GM19372 (cell line): ENCODE results near the gene MYBBP1A.

Experiments used
- ATAC-seq: cut with Tn5 transposase; IDR thresholded peaks from one replicate; pipeline ENCODE4 v1.9.1; 2021; ENCODE audit warnings: mild to moderate bottlenecking, low read depth, moderate library complexity; ENCODE audit not compliant: unreplicated experiment

MYBBP1A gene

DNA sequence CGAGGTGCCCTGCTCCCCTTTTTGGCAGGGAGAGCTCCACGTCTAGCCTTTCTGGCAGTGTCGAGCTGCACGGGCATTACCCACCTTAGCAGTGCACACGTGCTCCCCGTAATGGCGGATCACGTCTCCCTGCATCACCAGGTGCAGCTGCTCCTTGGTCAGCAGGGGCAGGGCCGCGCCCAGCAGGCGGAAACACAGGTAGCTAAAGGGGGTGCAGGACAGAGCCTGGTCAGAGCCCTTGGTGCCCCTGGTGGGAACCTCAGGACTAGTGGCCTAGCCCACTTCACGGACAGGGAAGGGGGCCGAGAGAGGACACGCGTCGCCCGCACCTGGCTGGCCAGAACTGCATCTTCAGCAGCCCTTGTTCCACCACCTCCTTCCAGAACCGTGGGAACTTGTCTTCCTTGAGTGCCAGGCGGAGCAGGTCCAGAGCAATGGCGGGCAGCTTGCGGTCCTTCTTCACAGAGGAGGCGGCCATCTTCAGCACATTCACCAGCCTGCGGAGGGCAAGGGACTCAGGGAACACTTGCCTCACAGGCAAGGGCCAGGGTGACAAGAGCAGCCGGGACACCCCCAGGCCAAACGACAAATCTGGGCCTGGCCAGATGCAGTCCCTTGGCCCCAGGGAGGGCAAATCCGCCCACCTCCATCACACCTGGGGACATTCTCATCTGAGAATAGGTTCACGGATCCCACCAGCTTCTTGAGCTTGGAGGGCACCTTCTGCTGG, 3.2 kb downstream of the MYBBP1A start:
- ATAC-seq, result no peak

DNA sequence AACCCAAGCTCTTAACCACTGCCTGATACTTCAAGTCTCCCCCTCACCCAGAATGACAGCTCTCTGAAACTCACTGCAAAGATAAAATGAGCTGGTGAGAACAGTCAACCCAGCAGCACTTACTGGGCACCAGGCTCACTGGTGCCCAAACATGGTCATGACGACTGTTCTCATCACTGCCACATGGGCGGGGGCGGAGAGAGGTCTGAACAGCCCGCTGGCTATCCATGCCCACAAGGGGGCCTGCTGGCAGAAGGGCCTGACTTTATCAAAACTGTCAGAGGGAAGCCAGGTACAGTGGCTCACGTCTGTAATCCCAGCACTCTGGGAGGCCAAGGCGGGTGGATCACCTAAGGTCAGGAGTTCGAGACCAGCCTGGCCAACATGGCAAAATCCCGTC, 4.0 kb downstream of the MYBBP1A start:
- ATAC-seq, result no peak

DNA sequence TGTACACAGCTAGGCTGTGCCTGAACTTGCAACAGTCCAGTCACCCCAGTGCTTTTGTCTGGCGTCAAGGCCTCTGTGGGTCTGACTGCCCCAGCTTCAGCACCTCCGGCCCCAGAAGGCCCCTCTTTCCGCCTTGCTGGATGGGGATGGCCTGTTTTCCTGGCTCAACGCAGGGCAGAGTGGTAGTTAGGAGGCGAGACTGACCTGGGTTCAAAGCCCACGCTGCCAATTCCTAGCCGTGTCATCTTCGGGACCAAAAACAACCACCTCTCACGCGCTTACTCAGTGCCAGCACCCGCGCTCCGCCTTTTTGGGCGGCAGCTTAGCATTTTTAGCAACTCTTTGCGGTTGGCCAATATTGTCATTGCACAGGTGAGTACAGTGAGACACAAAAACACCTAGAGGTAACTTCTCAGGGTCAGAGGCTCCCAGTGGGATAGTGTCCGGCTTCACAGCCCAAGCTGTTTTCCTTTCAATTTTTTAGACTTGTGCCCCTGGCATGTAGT, 4.6 kb downstream of the MYBBP1A start:
- ATAC-seq, result no peak

DNA sequence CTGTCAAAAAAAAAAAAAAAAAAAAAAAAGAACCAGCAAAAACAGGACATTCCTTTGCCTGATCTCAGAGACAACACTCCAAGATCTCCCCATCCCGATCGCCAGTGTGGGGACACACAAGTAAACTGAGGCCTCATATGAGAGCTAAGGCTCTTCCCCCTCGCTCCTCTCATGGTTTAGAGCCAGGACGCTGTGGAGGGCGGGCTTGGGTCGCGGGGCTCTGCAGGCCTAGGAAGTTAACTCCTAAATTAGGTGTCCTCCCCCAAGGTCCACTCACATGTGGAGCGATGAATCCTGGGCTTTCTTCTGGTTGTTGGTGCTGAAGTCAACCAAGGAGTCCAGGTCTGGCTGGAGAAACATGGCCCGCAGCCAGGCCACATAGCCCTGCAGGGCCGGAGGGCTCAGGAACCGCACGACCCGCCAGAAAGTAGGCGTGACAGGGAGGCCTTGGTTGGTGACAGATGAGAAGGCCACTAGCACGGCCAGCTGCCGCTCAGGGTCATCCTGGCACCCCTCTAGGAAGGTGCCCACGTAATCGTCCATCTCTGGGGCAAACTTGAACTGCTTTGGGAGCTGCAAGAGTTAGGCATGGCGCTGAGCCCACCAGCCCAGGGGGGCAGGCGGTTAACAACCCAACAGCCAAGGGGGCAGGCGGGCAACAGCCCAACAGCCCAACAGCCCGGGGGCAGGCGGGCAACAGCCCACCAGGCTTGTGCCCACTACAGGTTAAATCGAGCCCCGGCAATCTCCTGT, 5.2 kb downstream of the MYBBP1A start:
- no peak for ATAC-seq

DNA sequence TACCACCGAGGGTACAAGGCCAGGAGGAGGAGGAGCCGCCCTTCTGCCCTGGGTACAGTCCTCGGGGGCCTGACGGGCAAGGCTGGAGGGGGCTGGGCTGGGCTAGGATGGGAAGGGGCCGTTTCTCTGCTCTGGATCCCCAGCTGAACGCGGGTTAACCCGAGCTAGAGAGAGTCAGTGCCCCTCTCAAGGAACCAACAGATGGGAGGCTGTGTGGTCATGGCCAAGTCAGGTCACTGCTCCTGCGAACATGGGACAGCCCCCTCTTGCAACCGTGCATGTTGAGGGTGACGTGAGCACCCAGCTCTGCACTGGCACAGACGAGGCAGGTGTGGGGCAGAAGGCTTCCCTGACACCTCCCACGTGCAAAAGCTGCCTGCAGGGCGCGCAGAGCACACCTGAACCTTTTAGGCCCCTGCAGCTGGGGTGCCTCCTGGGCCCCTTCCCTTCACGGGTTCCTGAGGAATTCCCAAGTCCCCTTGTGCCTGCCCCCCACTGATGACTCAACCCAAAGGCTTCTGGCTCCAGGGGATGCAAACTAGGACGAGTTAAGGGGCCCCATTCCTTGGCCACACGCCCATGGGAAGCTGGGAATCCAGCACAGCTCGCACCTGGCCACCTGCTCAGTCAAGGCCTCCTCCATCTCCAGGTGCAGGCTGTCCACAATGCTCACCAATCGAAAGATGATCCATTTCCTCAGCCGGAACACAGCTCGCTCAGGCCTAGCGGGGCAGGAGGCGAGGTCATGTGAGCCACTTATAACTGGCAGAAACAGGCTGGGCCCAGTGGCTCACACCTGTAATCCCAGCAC, 6.3 kb downstream of the MYBBP1A start:
- ATAC-seq, result no peak

DNA sequence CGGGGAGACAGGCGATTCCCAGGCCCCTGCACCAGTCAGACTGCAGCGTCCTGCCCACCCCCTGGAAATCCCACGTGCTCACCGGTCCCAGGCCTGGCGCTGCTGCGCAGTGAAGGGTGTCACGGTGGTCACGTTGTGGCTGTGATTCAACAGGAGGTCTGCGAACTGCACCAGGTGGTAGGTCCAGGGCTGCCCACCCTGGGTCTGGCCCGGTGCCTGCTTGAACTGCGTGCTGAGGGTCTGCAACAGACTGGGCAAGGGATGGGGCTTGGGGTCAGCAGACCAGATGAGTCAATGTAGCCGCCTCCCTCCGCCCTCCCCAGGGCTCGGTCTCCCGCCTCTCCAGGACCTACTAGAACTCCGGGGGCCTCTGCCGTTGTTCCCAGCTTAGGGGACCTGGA, 7.1 kb downstream of the MYBBP1A start:
- ATAC-seq, result no peak

DNA sequence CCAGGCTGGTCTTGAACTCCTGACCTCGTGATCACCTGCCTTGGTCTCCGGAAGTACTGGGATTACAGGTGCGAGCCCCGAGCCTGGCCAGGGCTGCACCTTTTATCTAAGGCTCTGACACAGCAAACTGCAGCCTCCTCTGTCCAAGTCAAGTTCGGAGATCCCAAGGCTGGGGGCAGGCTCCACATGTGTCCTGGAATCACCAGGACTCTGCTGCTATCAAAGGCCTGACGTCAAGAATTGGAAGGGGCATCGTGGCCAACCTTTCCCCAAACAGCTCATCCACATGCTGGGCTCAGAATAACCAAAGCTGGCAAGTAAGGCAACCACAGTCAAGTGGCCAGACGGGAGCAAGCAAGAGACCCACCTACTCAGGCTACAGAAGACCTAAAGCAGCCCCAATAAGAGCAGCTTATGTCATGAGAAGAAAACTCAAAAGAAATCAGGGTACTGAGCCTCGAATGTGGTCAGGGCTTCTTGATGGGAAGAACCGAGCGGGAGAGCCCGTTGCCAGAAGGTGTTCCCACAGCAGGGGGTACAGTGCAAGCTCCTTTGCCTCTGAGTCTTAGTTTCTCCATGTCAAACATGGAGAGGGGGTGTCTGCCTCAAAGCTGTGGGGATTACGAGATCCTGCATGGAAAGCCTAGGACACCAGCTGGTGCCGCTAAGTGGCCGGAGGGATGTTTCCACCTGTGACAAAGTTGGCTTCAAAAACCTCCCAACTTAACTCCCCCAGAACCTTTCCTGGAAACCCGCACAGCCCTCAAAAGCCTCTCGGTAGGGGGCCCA, 7.9 kb downstream of the MYBBP1A start:
- ATAC-seq, result no peak

DNA sequence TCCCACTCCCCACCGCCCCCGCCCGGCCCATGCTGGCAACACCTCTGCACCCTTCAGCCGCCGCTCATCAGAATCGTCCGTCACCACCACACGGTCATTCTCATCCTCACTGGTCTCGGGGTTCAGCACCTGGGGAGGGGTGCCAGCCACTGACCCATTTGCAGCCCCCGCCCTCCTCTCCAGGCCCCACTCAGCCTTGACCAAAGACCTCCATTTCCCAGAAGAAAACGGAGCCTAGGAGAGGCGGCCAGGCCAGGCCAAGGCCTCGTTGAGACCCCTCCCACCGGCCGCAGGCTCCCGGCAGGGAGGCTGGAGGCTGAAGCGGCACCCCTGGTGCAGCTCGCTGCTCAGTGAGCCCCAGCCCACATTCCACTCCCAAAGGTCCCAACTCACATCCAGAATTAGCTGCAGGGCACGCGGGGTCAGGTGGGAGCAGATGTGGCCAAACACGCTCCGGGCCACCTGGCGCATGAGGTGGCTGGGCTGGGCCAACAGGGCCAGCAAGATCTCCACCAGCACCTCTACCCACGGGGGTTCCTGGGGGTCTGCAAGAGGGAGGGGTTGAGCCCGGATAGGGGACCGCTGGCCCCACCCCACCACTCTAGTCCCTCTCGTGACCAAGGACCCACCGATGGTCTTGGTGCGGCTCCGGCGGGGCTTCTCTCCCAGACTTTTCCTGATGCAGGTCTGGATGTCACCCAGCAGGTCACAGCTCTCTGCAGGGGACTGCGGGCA, 9.8 kb downstream of the MYBBP1A start:
- no peak for ATAC-seq

DNA sequence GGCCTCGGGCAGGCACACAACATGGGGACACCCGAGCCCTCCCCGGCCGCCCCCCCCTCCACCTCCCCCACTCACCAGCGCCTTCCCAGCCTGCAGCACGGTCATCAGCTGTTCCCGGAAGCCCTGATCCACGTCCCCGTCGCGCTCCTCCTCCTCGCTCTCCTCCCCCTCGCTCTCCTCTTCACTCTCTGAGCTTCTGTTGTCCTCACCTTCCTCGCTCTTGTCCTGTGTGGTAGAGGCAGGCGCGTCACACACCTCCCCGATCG, 10.3 kb downstream of the MYBBP1A start:
- ATAC-seq, result no peak

DNA sequence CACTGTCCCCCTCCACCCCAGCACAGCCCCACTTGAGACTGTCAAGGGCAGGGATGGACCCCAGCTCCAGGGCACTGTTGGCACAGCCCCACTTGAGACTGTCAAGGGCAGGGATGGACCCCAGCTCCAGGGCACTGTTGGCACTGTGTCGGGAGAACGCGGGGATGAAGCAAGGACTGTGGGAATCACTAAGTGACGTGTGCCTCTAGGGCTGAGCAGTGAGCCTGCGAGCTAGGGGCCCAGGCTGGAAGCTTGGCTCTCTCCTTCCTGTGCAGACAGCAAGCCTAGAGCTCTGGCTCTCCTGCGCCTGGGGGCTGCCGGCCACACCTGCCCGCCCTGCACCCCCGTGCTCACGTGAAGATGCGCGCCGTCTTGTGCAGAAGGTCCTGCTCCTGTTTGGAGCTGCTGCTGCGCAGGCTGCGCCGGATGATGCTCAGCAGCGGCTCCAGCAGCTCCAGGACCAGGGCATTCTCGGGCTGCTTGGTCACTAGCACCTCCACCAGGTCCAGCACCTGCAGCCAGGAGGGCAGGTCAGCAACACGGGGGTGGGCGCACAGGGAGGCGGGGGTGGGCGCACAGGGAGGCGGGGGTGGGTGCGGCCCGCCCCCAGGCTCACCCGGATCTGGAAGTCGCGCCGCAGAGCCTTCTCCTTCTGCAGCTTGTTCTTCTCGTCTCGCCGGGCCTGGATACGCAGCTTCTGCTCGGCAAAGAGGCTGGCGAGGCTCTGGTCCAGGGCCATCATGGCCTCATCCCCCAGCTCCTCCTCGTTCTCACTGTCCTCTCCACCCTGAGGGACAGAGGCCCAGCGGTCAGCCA, 10.8 kb downstream of the MYBBP1A start:
- no peak for ATAC-seq

DNA sequence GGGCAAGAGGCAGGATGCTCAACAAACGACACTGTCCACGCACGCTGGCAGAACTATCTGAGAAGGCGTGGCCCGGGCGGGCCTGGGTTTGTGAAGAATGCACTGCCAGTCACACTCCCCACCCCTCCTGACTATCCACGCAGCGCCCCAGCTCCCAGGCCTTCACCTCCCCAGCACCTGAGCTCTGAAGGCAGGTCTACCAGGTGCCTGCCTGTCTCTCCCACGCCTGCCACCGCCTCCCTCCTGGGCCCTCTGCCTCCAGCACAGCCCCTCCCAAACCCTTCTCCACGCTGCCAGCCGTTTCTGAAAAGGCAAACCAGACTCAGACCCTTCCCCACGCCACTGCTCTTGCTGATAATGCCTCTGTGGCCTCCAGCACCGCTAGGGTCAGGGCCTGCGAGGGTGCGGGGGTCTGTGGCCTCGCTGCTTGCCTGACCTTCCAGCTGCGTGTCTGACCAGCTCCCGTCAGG, 11.6 kb downstream of the MYBBP1A start:
- ATAC-seq, result no peak

DNA sequence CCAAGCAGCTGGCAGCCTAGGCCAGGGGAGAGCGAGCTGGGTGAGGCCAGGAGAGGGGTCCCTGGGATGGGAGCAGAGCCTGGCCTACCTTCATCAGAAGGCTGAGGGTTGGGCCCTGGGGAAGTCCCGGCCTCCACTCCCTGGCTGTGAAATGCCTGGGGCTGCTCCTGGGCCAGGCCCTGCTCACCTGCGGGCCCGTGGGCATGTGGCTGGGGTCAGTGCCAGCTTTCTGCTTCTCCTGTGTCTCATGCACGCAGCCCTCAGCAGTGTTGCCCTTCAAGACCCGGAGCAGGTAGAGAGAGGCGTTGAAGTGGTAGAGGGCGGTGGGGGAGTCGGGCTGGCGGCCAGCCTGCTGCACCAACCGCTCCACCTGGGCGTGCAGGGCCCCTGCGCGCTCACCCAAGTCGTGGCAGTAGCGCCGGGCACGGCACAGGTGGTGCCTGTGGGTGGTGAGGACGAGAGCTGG, 12.4 kb downstream of the MYBBP1A start:
- no peak for ATAC-seq

DNA sequence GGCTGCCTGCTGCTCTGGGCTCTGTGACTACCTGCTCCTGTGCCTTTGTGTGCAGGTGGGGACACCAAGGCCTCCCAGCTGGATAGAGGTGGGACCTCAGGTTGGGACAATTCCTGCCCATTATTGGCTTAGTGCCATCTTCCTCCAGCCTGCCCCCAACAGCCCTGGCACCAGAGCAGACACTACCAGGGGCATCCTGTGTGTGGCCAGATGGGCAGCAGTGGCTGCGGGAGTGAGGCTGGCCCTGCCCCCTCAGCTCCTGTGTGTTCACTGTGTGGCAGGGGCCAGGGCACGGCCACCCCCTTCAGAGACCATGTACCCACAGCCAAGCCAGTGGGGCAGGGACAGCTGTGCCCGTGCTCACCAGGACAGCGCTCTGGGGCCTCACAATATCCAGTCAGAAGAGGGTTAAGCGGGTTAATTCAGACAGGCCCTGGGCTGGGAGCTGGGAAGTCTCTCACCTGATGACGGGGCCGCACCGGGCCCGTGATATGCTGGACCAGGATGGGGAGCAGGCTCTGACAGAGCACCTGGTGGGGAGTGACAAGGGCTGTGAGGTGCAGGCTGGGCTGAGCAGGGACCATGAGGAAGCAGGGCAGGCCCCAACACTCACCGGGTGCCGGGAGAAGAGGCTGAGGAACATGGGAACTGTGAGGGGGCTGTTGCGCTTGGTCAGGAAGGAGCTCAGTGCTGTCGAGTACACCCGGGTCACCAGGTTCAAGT, 13.0 kb downstream of the MYBBP1A start:
- no peak for ATAC-seq

DNA sequence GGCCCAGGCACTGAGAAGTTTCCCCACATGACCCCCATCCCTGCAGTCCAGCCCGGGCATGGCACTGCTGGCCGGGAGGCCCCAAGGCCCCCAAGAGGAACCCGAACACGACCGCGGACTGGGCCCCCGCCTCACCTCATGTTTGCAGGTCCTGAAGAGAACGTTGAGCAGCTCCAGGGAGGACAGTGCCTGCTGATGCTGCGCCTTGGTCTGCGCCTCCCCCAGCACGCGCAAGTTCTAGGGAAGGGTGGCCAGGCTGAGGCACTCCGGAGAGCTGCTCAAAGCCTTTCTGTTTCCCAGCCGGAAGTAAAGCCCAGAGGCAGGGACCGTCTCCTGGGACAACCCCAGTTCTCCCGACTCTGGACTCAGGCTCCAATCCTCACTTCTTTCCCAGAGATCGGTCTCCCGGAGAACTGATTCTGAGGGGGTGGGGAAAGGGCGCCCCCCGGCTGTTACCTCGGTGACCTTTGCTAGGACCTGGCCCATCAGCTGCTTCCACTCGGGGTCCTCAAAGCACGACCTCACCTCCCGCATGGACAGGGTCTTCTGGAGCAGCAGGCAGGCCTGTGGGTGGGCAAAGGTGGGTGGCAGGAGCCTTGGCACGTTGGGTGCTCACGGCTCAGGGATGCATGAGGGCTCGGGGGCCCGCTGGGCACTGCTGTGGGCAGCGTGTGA, 13.7 kb downstream of the MYBBP1A start:
- ATAC-seq, result no peak

DNA sequence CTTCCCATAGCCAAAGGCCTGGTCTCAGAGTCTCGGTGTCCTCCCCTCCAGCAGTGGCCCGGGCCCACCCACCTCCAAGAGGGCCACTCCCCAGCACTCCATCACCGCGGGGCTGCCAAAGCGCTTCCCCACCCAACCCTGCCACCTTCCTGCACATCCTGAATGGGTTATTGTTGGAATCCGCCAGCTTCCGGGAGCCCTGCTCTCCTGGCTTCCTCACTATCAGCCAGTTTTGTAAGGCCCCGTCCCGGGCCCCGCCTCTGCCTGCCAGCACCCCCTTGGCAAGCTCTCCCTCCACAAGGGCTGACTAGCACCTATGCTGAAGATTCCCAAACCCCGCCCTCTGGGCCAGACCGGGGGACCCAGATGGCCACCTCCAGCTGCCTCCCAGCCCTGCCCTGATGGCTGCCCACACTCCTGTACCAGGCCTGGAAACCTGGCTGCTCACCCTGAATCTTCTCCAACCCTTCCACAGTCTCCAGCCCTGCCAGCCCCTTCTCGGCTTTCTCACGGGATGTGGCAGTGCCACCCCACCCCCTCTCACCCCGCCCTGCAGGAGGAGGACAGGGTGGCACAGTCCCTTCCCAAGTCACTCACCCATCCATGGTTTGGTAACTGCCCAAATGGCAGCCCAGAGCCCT, 14.4 kb downstream of the MYBBP1A start:
- no peak for ATAC-seq

DNA sequence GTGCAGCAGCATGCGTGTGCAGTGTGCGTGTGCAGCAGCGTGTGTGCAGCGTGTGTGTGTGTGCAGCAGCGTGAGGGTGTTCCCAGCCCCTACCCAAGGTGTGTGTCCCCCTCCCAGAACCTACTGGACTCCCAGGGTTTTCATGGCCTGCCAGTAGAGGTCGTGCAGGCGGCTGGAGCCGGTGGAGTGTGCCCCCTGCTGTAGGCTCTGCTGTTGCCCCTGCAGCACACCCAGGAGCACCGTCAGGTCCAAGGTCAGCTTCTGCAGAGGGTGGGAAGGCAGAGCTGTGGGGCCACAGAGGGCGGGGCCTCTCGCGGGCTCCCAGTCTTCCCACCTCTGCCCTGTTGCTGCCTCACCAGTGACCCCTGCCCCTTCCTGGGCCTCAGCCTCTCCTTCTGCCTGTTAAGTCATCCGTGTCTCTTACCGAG, 14.9 kb downstream of the MYBBP1A start:
- no peak for ATAC-seq

DNA sequence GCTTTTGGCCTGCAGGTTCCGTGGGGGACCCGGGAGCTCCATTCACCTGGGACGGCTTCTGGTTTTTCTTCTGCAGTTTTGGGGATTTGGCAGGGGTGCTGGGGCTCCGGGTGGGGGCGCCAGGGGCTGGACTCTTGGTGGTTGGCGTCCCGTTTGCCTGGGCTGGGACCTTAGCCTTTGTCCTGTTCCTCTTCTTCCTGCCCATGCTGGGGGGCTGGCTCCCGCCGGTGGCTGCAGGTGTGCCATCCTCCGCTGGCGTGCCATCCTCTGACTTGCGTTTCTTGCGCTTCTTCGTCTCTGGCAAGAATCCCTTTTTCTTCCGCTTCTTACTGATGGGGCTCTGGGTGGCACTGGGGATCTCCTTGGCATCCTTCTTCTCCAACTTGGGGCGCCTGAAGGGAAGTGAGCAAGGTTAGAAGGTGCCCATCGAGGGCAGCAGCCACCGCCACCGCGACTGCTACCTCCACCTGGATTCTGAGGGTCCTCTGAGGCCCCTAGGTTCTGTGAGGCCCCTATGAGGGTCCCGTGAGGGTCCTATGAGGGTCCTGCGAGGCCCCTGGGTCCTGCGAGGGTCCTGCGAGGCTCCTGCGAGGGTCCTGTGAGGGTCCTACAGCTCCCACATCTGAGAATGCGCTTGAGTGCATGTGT, 15.5 kb downstream of the MYBBP1A start:
- ATAC-seq, result no peak
